ENCODE data around the gene CREB1. TPM values are rescaled to one million over a fixed set of nuclear protein-coding genes. Genes with fewer than 3 reads are reported as not detected.

Gene CREB1
- total RNA-seq, 1 donor from 2014 or later = 108 TPM

GRCh38 chr2:207503234-207503633, 26.5 kb upstream of the CREB1 start:
- no peak overlapping the region for H3K27ac Mint-ChIP-seq (ENCODE audit: unreplicated experiment)
- peak overlapping the region; percentile 21 for H3K4me3 Mint-ChIP-seq (ENCODE audit: unreplicated experiment)
- H3K9me3 Mint-ChIP-seq (ENCODE audit: unreplicated experiment) = peaks cover 2% of the 10 kb centered on the region
- TF ChIP-seq, protein P1, sequence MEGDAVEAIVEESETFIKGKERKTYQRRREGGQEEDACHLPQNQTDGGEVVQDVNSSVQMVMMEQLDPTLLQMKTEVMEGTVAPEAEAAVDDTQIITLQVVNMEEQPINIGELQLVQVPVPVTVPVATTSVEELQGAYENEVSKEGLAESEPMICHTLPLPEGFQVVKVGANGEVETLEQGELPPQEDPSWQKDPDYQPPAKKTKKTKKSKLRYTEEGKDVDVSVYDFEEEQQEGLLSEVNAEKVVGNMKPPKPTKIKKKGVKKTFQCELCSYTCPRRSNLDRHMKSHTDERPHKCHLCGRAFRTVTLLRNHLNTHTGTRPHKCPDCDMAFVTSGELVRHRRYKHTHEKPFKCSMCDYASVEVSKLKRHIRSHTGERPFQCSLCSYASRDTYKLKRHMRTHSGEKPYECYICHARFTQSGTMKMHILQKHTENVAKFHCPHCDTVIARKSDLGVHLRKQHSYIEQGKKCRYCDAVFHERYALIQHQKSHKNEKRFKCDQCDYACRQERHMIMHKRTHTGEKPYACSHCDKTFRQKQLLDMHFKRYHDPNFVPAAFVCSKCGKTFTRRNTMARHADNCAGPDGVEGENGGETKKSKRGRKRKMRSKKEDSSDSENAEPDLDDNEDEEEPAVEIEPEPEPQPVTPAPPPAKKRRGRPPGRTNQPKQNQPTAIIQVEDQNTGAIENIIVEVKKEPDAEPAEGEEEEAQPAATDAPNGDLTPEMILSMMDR (IDR thresholded peaks at IDR 0.05; ENCODE audit: partially characterized antibody, unreplicated experiment) = no peak
- H3K36me3 Mint-ChIP-seq (ENCODE audit: unreplicated experiment) = no peaks in the 10 kb centered on the region
- H3K4me1 Mint-ChIP-seq (ENCODE audit: low read depth, unreplicated experiment) = peaks cover 9% of the 10 kb centered on the region
- no peaks in the 10 kb centered on the region for H3K27me3 Mint-ChIP-seq (ENCODE audit: unreplicated experiment)
- DNase-seq = no peak

GRCh38 chr2:207504513-207505170, 25.1 kb upstream of the CREB1 start:
- Mint-ChIP-seq H3K9me3 (ENCODE audit: unreplicated experiment) (peaks cover 2% of the 10 kb centered on the region), H3K36me3 (ENCODE audit: unreplicated experiment) (no peaks in the 10 kb centered on the region), H3K27me3 (ENCODE audit: unreplicated experiment) (no peaks in the 10 kb centered on the region), H3K4me1 (ENCODE audit: low read depth, unreplicated experiment) (peaks cover 6% of the 10 kb centered on the region), H3K27ac (ENCODE audit: unreplicated experiment) (no peak overlapping the region), H3K4me3 (ENCODE audit: unreplicated experiment) (no peak overlapping the region)
- TF ChIP-seq, protein P1 (IDR thresholded peaks at IDR 0.05; ENCODE audit: partially characterized antibody, unreplicated experiment) = no peak
- no peak for DNase-seq

DNA sequence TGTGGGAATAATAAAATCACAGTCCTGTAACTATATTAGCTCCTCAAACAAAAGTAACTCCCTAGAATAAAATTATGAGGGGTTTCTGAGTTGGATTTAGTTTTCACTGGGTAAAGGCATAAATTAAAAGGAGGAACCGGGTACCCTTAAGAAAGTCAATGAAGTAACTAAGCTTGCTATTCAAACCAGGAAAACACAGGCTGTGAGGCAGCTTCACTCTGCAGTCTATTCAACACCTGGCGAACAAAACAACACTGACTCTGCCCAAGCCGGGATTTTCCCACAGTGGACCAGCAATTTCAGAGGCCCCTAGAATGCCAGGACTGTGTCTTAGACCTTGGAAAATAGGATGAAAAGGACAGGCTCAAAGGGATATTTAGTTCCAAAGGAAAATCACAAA, 24.6 kb upstream of the CREB1 start:
- no peak overlapping the region for H3K4me3 Mint-ChIP-seq (ENCODE audit: unreplicated experiment)
- no peak for DNase-seq
- TF ChIP-seq, protein P1 (IDR thresholded peaks at IDR 0.05; ENCODE audit: partially characterized antibody, unreplicated experiment) = no peak
- no peaks in the 10 kb centered on the region for H3K9me3 Mint-ChIP-seq (ENCODE audit: unreplicated experiment)
- no peak overlapping the region for H3K27ac Mint-ChIP-seq (ENCODE audit: unreplicated experiment)
- peaks cover 6% of the 10 kb centered on the region for H3K4me1 Mint-ChIP-seq (ENCODE audit: low read depth, unreplicated experiment)
- no peaks in the 10 kb centered on the region for H3K36me3 Mint-ChIP-seq (ENCODE audit: unreplicated experiment)
- H3K27me3 Mint-ChIP-seq (ENCODE audit: unreplicated experiment) = no peaks in the 10 kb centered on the region

GRCh38 chr2:207505728-207506127, 24.0 kb upstream of the CREB1 start:
- no peak overlapping the region for H3K4me3 Mint-ChIP-seq (ENCODE audit: unreplicated experiment)
- H3K27ac Mint-ChIP-seq (ENCODE audit: unreplicated experiment) = no peak overlapping the region
- TF ChIP-seq, protein P1 (IDR thresholded peaks at IDR 0.05; ENCODE audit: partially characterized antibody, unreplicated experiment) = no peak
- no peak for DNase-seq
- H3K4me1 Mint-ChIP-seq (ENCODE audit: low read depth, unreplicated experiment) = peaks cover 6% of the 10 kb centered on the region
- H3K9me3 Mint-ChIP-seq (ENCODE audit: unreplicated experiment) = no peaks in the 10 kb centered on the region
- H3K27me3 Mint-ChIP-seq (ENCODE audit: unreplicated experiment) = no peaks in the 10 kb centered on the region
- no peaks in the 10 kb centered on the region for H3K36me3 Mint-ChIP-seq (ENCODE audit: unreplicated experiment)

DNA sequence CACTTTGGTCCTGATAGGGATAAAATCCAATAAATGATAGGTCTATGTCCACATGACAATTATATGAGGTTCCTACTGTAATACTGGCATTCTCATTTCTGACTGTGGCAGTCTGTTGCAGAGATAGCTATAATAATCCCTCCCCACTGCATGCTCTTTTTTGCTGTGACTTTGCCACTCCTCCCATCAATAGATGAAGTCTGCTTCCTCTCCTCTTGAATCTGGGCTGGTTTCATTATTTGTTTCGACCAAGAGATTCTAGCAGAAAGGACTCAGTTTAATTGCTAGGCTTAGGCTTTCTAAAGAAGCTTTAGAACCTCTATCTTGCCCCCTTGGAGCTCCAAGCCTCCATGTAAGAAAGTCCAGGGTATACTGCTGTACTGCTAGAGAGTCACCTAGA, 23.3 kb upstream of the CREB1 start:
- TF ChIP-seq, protein P1 (IDR thresholded peaks at IDR 0.05; ENCODE audit: partially characterized antibody, unreplicated experiment) = no peak
- Mint-ChIP-seq H3K4me3 (ENCODE audit: unreplicated experiment) (no peak overlapping the region), H3K9me3 (ENCODE audit: unreplicated experiment) (no peaks in the 10 kb centered on the region), H3K36me3 (ENCODE audit: unreplicated experiment) (no peaks in the 10 kb centered on the region), H3K4me1 (ENCODE audit: low read depth, unreplicated experiment) (peaks cover 6% of the 10 kb centered on the region), H3K27me3 (ENCODE audit: unreplicated experiment) (no peaks in the 10 kb centered on the region), H3K27ac (ENCODE audit: unreplicated experiment) (no peak overlapping the region)
- DNase-seq = no peak
